ENCODE results near the gene EMC9.

DNA sequence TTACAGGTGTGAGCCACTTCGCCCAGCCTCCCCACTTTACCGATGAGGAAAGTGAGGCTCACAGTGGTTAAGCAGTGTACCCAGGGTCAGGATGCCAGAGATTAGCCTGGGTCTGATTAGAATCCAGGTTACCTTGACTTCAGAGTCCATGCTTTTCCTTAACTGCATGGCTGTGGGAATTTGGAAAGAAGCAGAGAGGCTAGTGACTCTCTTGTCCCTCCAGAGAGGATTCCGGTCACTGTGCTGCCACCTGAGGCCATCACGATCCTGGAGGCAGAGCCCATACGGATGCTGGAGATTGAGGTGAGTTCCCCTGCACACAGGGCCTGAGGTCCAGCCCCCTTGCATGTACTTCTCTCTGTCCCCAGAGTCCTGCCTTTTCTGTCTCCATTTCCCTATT is 35.2 kb upstream of the EMC9 start:
- no peak for TF ChIP-seq LEF1 (IDR thresholded peaks at IDR 0.05; ENCODE audit: borderline replicate concordance)
- no peak for TF ChIP-seq L3MBTL2 (conservative IDR thresholded peaks at IDR 0.05)
- no peak for TF ChIP-seq ELF4 (IDR thresholded peaks at IDR 0.05)
- no peak for TF ChIP-seq SUZ12 (IDR thresholded peaks at IDR 0.05)
- TF ChIP-seq ZNF384 (IDR thresholded peaks at IDR 0.05): no peak
- no peak for TF ChIP-seq ARNT (IDR thresholded peaks at IDR 0.05)
- no peak for TF ChIP-seq TARDBP (IDR thresholded peaks at IDR 0.05)
- no peak for TF ChIP-seq NFRKB (IDR thresholded peaks at IDR 0.05)
- no peak for TF ChIP-seq BHLHE40 (IDR thresholded peaks at IDR 0.05; ENCODE audit: borderline replicate concordance)
- TF ChIP-seq SP1 (IDR thresholded peaks at IDR 0.05): no peak

Measured in HEK293T (cell line).